ENCODE data around the gene GPATCH3. TPM values are rescaled to one million over a fixed set of nuclear protein-coding genes. Genes with fewer than 3 reads are reported as not detected.

Gene GPATCH3
- polyA plus RNA-seq, 4 donors: 11.0 to 55.7 (median 28.7) TPM

GRCh38 chr1:26942656-26943055 is 42.4 kb upstream of the GPATCH3 start:
- H3K27me3 ChIP-seq (ENCODE audit: control insufficient read depth in 3 of 3, insufficient read depth in 3 of 3, low read length in 3 of 3): no peaks in the 10 kb centered on the region
- H3K27ac ChIP-seq (ENCODE audit: low read depth in 1 of 3, low read length in 2 of 3): no peak overlapping the region
- DNase-seq (no peak), FAIRE-seq (no peak)
- peaks cover 0 to 36% (median 0%) of the 10 kb centered on the region in 3 donors for H3K4me1 ChIP-seq (ENCODE audit: control insufficient read depth in 3 of 3, insufficient read depth in 2 of 3, low read depth in 1 of 3, low read length in 2 of 3)
- H3K36me3 ChIP-seq (ENCODE audit: control insufficient read depth in 3 of 3, insufficient read depth in 2 of 3, low read depth in 1 of 3, low read length in 3 of 3): peaks cover 14 to 93% (median 24%) of the 10 kb centered on the region in 3 donors
- WGBS, 3 donors: 96 to 99% (median 98%) methylated on average over 12 of the region's 12 CpGs
- no peak overlapping the region for H3K4me3 ChIP-seq (ENCODE audit: low read depth in 1 of 3, low read length in 3 of 3)
- no peaks in the 10 kb centered on the region for H3K9me3 ChIP-seq (ENCODE audit: control insufficient read depth in 2 of 2, insufficient read depth in 1 of 2, low read depth in 1 of 2, low read length in 1 of 2)

GRCh38 chr1:26941311-26941710 is 41.0 kb upstream of the GPATCH3 start:
- peaks cover 12 to 91% (median 23%) of the 10 kb centered on the region in 3 donors for H3K36me3 ChIP-seq (ENCODE audit: control insufficient read depth in 3 of 3, insufficient read depth in 2 of 3, low read depth in 1 of 3, low read length in 3 of 3)
- FAIRE-seq: no peak
- peaks cover 0 to 27% (median 0%) of the 10 kb centered on the region in 3 donors for H3K4me1 ChIP-seq (ENCODE audit: control insufficient read depth in 3 of 3, insufficient read depth in 2 of 3, low read depth in 1 of 3, low read length in 2 of 3)
- H3K27ac ChIP-seq (ENCODE audit: low read depth in 1 of 3, low read length in 2 of 3): no peak overlapping the region
- no peaks in the 10 kb centered on the region for H3K27me3 ChIP-seq (ENCODE audit: control insufficient read depth in 3 of 3, insufficient read depth in 3 of 3, low read length in 3 of 3)
- 91 to 96% (median 92%) methylated on average over 10 of the region's 10 CpGs for WGBS, 3 donors
- no peak overlapping the region for H3K4me3 ChIP-seq (ENCODE audit: low read depth in 1 of 3, low read length in 3 of 3)
- no peaks in the 10 kb centered on the region for H3K9me3 ChIP-seq (ENCODE audit: control insufficient read depth in 2 of 2, insufficient read depth in 1 of 2, low read depth in 1 of 2, low read length in 1 of 2)
- DNase-seq: no peak

- Histone ChIP-seq H3K27ac (ENCODE audit: low read depth in 1 of 3, low read length in 2 of 3) (no peak overlapping the region), H3K4me3 (ENCODE audit: low read depth in 1 of 3, low read length in 3 of 3) (no peak overlapping the region), H3K9me3 (ENCODE audit: control insufficient read depth in 2 of 2, insufficient read depth in 1 of 2, low read depth in 1 of 2, low read length in 1 of 2) (no peaks in the 10 kb centered on the region), H3K36me3 (ENCODE audit: control insufficient read depth in 3 of 3, insufficient read depth in 2 of 3, low read depth in 1 of 3, low read length in 3 of 3) (peaks cover 13 to 81% (median 15%) of the 10 kb centered on the region in 3 donors), H3K4me1 (ENCODE audit: control insufficient read depth in 3 of 3, insufficient read depth in 2 of 3, low read depth in 1 of 3, low read length in 2 of 3) (peaks cover 0 to 7% (median 0%) of the 10 kb centered on the region in 3 donors), H3K27me3 (ENCODE audit: control insufficient read depth in 3 of 3, insufficient read depth in 3 of 3, low read length in 3 of 3) (no peaks in the 10 kb centered on the region)
- DNase-seq: no peak
- 88 to 95% (median 89%) methylated on average over 2 of the region's 2 CpGs for WGBS, 3 donors
- no peak for FAIRE-seq
Measured at GRCh38 chr1:26938659-26939025, 38.4 kb upstream of the GPATCH3 start.

GRCh38 chr1:26938004-26938658 is 37.9 kb upstream of the GPATCH3 start:
- whole genome bisulfite sequencing, 3 donors: 87 to 93% (median 93%) methylated on average over 4 of the region's 4 CpGs
- no peaks in the 10 kb centered on the region for H3K9me3 ChIP-seq (ENCODE audit: control insufficient read depth in 2 of 2, insufficient read depth in 1 of 2, low read depth in 1 of 2, low read length in 1 of 2)
- no peak overlapping the region for H3K27ac ChIP-seq (ENCODE audit: low read depth in 1 of 3, low read length in 2 of 3)

GRCh38 chr1:26936823-26937222 is 36.6 kb upstream of the GPATCH3 start:
- H3K4me3 ChIP-seq (ENCODE audit: low read depth in 1 of 3, low read length in 3 of 3): no peak overlapping the region
- WGBS, 3 donors: 84 to 87% (median 86%) methylated on average over 6 of the region's 6 CpGs
- H3K36me3 ChIP-seq (ENCODE audit: control insufficient read depth in 3 of 3, insufficient read depth in 2 of 3, low read depth in 1 of 3, low read length in 3 of 3): peaks cover 4 to 78% (median 6%) of the 10 kb centered on the region in 3 donors
- DNase-seq: no peak
- no peak for FAIRE-seq
- no peaks in the 10 kb centered on the region for H3K9me3 ChIP-seq (ENCODE audit: control insufficient read depth in 2 of 2, insufficient read depth in 1 of 2, low read depth in 1 of 2, low read length in 1 of 2)
- H3K4me1 ChIP-seq (ENCODE audit: control insufficient read depth in 3 of 3, insufficient read depth in 2 of 3, low read depth in 1 of 3, low read length in 2 of 3): peaks cover 0 to 7% (median 0%) of the 10 kb centered on the region in 3 donors
- no peak overlapping the region for H3K27ac ChIP-seq (ENCODE audit: low read depth in 1 of 3, low read length in 2 of 3)
- H3K27me3 ChIP-seq (ENCODE audit: control insufficient read depth in 3 of 3, insufficient read depth in 3 of 3, low read length in 3 of 3): no peaks in the 10 kb centered on the region

More at GRCh38 chr1:26938004-26938658, 37.9 kb upstream of the GPATCH3 start:
- DNase-seq (no peak), FAIRE-seq (no peak)
- peaks cover 11 to 79% (median 12%) of the 10 kb centered on the region in 3 donors for H3K36me3 ChIP-seq (ENCODE audit: control insufficient read depth in 3 of 3, insufficient read depth in 2 of 3, low read depth in 1 of 3, low read length in 3 of 3)
- peaks cover 0 to 7% (median 0%) of the 10 kb centered on the region in 3 donors for H3K4me1 ChIP-seq (ENCODE audit: control insufficient read depth in 3 of 3, insufficient read depth in 2 of 3, low read depth in 1 of 3, low read length in 2 of 3)
- no peak overlapping the region for H3K4me3 ChIP-seq (ENCODE audit: low read depth in 1 of 3, low read length in 3 of 3)
- no peaks in the 10 kb centered on the region for H3K27me3 ChIP-seq (ENCODE audit: control insufficient read depth in 3 of 3, insufficient read depth in 3 of 3, low read length in 3 of 3)

GRCh38 chr1:26932531-26932930 is 32.3 kb upstream of the GPATCH3 start:
- H3K36me3 ChIP-seq (ENCODE audit: control insufficient read depth in 3 of 3, insufficient read depth in 2 of 3, low read depth in 1 of 3, low read length in 3 of 3): peaks cover 6 to 58% (median 17%) of the 10 kb centered on the region in 3 donors
- H3K27ac ChIP-seq (ENCODE audit: low read depth in 1 of 3, low read length in 2 of 3): no peak overlapping the region
- no peaks in the 10 kb centered on the region for H3K4me1 ChIP-seq (ENCODE audit: control insufficient read depth in 3 of 3, insufficient read depth in 2 of 3, low read depth in 1 of 3, low read length in 2 of 3)
- FAIRE-seq: no peak
- 79 to 84% (median 80%) methylated on average over 3 of the region's 3 CpGs for WGBS, 3 donors
- H3K9me3 ChIP-seq (ENCODE audit: control insufficient read depth in 2 of 2, insufficient read depth in 1 of 2, low read depth in 1 of 2, low read length in 1 of 2): no peaks in the 10 kb centered on the region
- no peak overlapping the region for H3K4me3 ChIP-seq (ENCODE audit: low read depth in 1 of 3, low read length in 3 of 3)
- no peaks in the 10 kb centered on the region for H3K27me3 ChIP-seq (ENCODE audit: control insufficient read depth in 3 of 3, insufficient read depth in 3 of 3, low read length in 3 of 3)
- DNase-seq: no peak

GRCh38 chr1:26923711-26924110 is 23.4 kb upstream of the GPATCH3 start:
- no peak for DNase-seq
- no peaks in the 10 kb centered on the region for H3K27me3 ChIP-seq (ENCODE audit: control insufficient read depth in 3 of 3, insufficient read depth in 3 of 3, low read length in 3 of 3)
- peaks cover 0 to 13% (median 5%) of the 10 kb centered on the region in 3 donors for H3K4me1 ChIP-seq (ENCODE audit: control insufficient read depth in 3 of 3, insufficient read depth in 2 of 3, low read depth in 1 of 3, low read length in 2 of 3)
- whole genome bisulfite sequencing, 3 donors: 88 to 92% (median 89%) methylated on average over 3 of the region's 3 CpGs
- H3K9me3 ChIP-seq (ENCODE audit: control insufficient read depth in 2 of 2, insufficient read depth in 1 of 2, low read depth in 1 of 2, low read length in 1 of 2): no peaks in the 10 kb centered on the region
- H3K36me3 ChIP-seq (ENCODE audit: control insufficient read depth in 3 of 3, insufficient read depth in 2 of 3, low read depth in 1 of 3, low read length in 3 of 3): peaks cover 5 to 37% (median 15%) of the 10 kb centered on the region in 3 donors
- FAIRE-seq: no peak
- H3K27ac ChIP-seq (ENCODE audit: low read depth in 1 of 3, low read length in 2 of 3): no peak overlapping the region
- H3K4me3 ChIP-seq (ENCODE audit: low read depth in 1 of 3, low read length in 3 of 3): no peak overlapping the region

- Histone ChIP-seq H3K4me1 (ENCODE audit: control insufficient read depth in 3 of 3, insufficient read depth in 2 of 3, low read depth in 1 of 3, low read length in 2 of 3) (peaks cover 0 to 13% (median 5%) of the 10 kb centered on the region in 3 donors), H3K4me3 (ENCODE audit: low read depth in 1 of 3, low read length in 3 of 3) (peak overlapping the region in 2 of 3 donors; percentile 81 to 90), H3K36me3 (ENCODE audit: control insufficient read depth in 3 of 3, insufficient read depth in 2 of 3, low read depth in 1 of 3, low read length in 3 of 3) (peaks cover 2 to 35% (median 15%) of the 10 kb centered on the region in 3 donors), H3K9me3 (ENCODE audit: control insufficient read depth in 2 of 2, insufficient read depth in 1 of 2, low read depth in 1 of 2, low read length in 1 of 2) (no peaks in the 10 kb centered on the region), H3K27me3 (ENCODE audit: control insufficient read depth in 3 of 3, insufficient read depth in 3 of 3, low read length in 3 of 3) (no peaks in the 10 kb centered on the region), H3K27ac (ENCODE audit: low read depth in 1 of 3, low read length in 2 of 3) (no peak overlapping the region)
- 78 to 83% (median 82%) methylated on average over 3 of the region's 3 CpGs for WGBS, 3 donors
- DNase-seq (no peak), FAIRE-seq (no peak)
Measured at GRCh38 chr1:26922901-26923300, 22.6 kb upstream of the GPATCH3 start.

GRCh38 chr1:26922431-26922729 is 22.1 kb upstream of the GPATCH3 start:
- no peaks in the 10 kb centered on the region for H3K27me3 ChIP-seq (ENCODE audit: control insufficient read depth in 3 of 3, insufficient read depth in 3 of 3, low read length in 3 of 3)
- WGBS, 3 donors: 7 to 21% (median 7%) methylated on average over 6 of the region's 6 CpGs
- FAIRE-seq (no peak), DNase-seq (no peak)
- H3K4me3 ChIP-seq (ENCODE audit: low read depth in 1 of 3, low read length in 3 of 3): peak overlapping the region in 2 of 3 donors; percentile 81 to 90
- no peaks in the 10 kb centered on the region for H3K9me3 ChIP-seq (ENCODE audit: control insufficient read depth in 2 of 2, insufficient read depth in 1 of 2, low read depth in 1 of 2, low read length in 1 of 2)
- H3K4me1 ChIP-seq (ENCODE audit: control insufficient read depth in 3 of 3, insufficient read depth in 2 of 3, low read depth in 1 of 3, low read length in 2 of 3): peaks cover 0 to 13% (median 5%) of the 10 kb centered on the region in 3 donors
- H3K36me3 ChIP-seq (ENCODE audit: control insufficient read depth in 3 of 3, insufficient read depth in 2 of 3, low read depth in 1 of 3, low read length in 3 of 3): peaks cover 2 to 33% (median 15%) of the 10 kb centered on the region in 3 donors
- H3K27ac ChIP-seq (ENCODE audit: low read depth in 1 of 3, low read length in 2 of 3): peak overlapping the region in 2 of 3 donors; percentile 84 to 94

Data from small intestine (tissue), 7 donors.